Hair follicle dermal papilla cell (primary cell): ENCODE results near the gene MIEF2. TPM values are rescaled to one million over a fixed set of nuclear protein-coding genes. Genes with fewer than 3 reads are reported as not detected.

Source experiments
- total RNA-seq: library from RNA; depleted of rRNA; stranded (reverse); fragments of >200 nt; gene quantifications from 2 replicates; pipeline ENCODE4 v1.2.3, GENCODE V29; 2012

Gene MIEF2, protein sequence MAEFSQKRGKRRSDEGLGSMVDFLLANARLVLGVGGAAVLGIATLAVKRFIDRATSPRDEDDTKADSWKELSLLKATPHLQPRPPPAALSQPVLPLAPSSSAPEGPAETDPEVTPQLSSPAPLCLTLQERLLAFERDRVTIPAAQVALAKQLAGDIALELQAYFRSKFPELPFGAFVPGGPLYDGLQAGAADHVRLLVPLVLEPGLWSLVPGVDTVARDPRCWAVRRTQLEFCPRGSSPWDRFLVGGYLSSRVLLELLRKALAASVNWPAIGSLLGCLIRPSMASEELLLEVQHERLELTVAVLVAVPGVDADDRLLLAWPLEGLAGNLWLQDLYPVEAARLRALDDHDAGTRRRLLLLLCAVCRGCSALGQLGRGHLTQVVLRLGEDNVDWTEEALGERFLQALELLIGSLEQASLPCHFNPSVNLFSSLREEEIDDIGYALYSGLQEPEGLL
- total RNA-seq = 15.3 and 16.4 TPM in 2 replicates

DNA sequence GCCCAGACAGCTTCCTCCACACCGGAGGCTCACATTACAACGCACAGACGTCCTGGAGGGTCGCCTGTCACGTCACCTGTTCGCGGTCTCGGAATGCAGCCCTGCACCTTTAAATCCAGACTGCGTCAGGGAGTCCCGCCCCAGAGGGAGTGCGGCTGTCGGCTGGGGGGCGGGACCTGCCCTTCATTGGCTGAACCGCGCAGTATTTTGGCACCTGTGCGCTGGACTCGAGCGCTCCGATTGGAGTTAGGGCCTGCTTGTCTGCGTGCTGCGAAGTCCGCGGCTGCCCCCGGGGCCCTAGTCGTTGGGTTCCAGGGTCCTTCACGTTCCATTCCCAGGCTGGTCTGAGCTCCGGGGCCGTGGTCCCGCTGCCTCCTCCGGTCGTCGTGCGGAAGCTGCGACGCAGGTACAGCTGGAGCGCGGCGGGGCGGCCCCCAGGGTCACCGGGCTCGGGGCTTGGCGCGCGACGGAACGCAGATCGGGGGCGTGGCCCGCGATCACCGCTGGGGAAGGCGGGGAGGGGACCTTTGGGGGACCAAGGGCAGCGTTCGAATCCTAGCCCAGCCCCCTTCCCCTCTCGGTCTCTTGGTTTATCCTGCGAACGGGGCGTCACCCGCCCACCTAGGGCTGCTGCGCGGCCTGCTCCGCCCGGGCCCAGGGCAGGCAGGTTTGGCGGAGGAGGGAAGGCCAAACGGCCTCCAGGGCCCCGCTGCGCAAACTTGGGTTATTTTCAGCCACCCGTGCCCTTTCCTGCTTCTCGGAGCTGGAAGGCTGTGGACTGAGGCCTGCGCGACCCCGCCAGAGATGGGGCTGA, at the start of gene MIEF2:
Gene MIEF2, plus strand, starts transcription at position 331 of the 814 bp plus-strand sequence. CDS start 2,059 bp downstream, outside the sequence.

DNA sequence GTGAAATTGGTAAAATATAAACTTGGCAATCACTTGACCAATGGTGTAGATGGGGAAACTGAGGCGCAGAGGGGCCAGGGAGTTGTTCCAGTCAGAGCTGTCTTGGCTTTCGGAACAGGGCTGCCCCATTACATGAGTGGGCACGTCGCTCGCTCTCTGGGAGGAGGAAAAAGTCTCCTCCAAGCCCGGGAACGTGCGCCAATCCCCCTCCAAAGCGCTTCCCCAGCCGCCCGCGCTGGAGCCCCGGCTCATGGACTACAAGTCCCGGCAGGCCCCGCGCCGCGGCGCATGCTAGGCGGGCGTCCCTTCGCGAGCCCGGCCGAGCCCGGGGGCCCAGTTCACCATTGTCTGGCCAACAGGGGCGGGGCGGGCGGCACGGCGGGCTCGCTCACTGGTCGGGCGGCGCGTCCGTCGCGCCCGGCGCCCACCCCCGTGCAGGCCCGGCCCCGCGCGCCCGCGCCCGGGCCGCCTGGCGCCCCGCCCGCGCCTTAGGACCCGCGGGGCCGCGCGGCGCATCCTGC, 35.3 kb upstream of the MIEF2 start, which contains the start of gene LLGL1:
Gene LLGL1, plus strand, starts transcription at position 515 of the 521 bp plus-strand sequence. CDS start 48 bp downstream, outside the sequence.

DNA sequence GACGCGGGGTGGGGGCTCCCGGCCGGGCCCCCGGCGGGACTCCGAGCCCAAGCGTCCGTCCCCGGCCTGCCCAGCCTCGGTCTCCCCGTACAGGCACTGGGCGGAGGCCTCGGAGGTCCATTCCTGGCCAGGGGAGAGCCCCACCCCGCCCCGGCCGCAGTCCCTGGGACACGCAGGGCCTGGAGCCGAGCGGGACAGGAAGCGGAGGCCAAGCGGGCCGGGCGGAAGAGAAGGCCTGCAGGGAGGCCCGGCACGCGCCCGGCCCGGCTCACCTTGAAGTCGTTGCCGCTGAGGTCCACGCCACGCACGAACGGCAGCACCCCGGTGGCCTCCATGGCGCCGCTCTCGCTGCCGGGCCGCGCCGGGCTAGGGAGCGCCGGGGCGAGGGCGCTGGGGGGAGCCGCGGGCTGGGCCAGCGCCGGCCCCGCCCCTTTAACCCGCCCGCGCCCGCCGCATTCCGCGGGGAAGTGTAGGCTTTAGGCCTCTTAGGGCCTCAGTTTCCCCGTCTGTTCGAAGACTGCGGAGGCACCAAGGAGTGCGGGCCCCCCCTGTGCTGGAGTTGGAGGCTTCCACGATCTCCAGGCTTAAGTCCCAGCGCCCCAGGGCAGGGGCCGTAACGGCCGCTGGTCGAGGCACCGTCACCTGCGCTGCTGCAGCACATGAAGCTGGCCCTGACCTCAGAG, 2.0 kb upstream of the MIEF2 start, which contains the start of gene FLII:
Gene FLII, minus strand, starts transcription at position 383 of the 683 bp plus-strand sequence. Its CDS starts 48 bp downstream, at position 335.

DNA sequence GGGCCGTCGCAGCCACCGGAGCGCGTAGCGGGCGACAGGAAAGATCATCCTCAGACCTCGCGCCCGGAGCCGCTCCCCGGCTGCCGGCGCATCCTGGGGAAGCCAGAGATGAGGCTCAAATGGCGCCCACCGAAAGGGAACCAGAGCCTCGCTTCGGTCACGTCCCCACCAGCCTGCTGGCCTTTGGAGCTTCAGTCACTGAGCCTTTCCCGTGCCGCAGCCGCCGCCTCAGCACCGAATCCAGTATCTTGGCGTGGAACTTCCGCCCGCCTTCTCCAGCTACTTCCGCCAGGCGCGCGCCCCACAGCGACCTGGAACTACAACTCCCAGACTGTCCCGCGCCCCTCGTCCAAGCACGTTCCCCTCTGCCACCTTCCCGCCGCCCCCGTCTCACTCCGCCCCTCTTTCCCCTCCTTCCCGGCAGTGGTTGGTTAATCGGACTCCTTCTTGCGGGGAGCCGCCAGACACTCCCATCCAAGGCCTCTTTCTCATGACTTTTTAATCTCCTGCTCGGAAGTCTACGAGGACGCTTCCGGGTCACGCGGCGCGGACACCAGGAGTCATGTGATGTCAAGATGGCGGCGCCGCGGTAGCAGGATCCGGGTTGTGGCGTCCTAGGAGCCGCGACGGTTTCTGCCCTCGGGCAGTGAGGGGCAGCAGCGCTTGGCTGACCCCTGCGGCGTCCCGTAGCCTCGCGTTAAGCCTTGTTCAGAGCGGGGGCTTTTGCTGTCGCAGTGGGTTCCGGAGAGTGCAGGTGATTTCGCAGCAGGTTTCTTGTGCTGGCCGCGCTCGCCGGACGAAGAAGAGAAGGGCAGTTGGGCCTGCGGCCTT, 54.5 kb downstream of the MIEF2 start, which contains the start of the genes SMCR8 and TOP3A:
Gene SMCR8, plus strand, starts transcription at position 563 of the 831 bp plus-strand sequence. CDS start 497 bp downstream, outside the sequence.
Gene TOP3A, minus strand, starts transcription at position 264 of the 831 bp plus-strand sequence. Its CDS starts 216 bp downstream, at position 48.

Other genes starting within 250 kb of the MIEF2 start
- gene ATPAF2, start 221.5 kb upstream of the MIEF2 start, total RNA-seq = 16.2 and 18.2 TPM in 2 replicates
- gene GID4, start 221.3 kb upstream of the MIEF2 start, total RNA-seq = 10.8 and 11.0 TPM in 2 replicates
- 39.6 and 40.1 TPM in 2 replicates for gene DRG2, start 172.7 kb upstream of the MIEF2 start, total RNA-seq
- 0.97 and 1.9 TPM in 2 replicates for gene MYO15A, start 151.9 kb upstream of the MIEF2 start, total RNA-seq
- 161 and 162 TPM in 2 replicates for gene ALKBH5, start 76.8 kb upstream of the MIEF2 start, total RNA-seq
- gene LLGL1, start 35.0 kb upstream of the MIEF2 start, total RNA-seq = 64.6 and 71.6 TPM in 2 replicates
- gene FLII, start 1.9 kb upstream of the MIEF2 start, total RNA-seq = 291 and 322 TPM in 2 replicates
- 40.8 and 43.2 TPM in 2 replicates for gene TOP3A, start 54.3 kb downstream of the MIEF2 start, total RNA-seq
- 24.8 and 28.1 TPM in 2 replicates for gene SMCR8, start 54.6 kb downstream of the MIEF2 start, total RNA-seq
- 11.7 TPM in 2 replicates for gene SHMT1, start 102.9 kb downstream of the MIEF2 start, total RNA-seq
- not detected in 2 replicates for gene EVPLL, start 117.1 kb downstream of the MIEF2 start, total RNA-seq
- gene LGALS9C, start 216.1 kb downstream of the MIEF2 start, total RNA-seq = 0.49 TPM in 1 of 2 replicates, not detected in the other